Measurements from ENCODE around the gene CACNG7.
"Not testable (repeated sequence)": the region's sequence is repeated elsewhere in the genome, so short reads cannot be mapped to it uniquely, and the experiment has no call there.

Gene CACNG7

DNA sequence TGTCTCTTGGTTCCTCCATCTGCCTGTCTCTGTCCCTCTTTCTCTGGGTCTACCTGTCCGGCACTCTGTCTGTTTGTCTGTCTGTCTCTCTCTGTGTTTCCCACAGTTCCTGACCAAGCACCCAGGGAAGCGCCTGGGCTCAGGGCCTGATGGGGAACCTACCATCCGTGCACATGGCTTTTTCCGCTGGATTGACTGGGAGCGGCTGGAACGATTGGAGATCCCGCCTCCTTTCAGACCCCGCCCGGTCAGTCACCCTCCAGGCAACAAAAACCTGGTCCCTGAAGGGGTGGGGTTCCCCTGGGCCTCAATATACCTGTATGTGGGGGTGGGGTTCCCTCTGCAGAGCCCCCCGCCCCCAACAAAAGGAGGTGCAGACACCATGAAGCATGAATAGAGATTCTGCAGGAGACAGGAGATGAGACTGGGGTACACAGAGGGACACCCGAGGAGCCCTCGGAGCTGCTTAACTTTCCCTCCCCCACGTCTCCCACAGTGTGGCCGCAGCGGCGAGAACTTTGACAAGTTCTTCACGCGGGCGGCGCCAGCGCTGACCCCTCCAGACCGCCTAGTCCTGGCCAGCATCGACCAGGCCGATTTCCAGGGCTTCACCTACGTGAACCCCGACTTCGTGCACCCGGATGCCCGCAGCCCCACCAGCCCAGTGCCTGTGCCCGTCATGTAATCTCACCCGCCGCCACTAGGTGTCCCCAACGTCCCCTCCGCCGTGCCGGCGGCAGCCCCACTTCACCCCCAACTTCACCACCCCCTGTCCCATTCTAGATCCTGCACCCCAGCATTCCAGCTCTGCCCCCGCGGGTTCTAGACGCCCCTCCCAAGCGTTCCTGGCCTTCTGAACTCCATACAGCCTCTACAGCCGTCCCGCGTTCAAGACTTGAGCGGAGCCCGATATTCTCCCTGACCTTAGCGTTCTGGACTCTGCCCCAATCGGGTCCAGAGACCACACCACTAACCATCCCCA is 2.6 kb upstream of the CACNG7 start:
- peak; percentile 69 for DNase-seq

DNA sequence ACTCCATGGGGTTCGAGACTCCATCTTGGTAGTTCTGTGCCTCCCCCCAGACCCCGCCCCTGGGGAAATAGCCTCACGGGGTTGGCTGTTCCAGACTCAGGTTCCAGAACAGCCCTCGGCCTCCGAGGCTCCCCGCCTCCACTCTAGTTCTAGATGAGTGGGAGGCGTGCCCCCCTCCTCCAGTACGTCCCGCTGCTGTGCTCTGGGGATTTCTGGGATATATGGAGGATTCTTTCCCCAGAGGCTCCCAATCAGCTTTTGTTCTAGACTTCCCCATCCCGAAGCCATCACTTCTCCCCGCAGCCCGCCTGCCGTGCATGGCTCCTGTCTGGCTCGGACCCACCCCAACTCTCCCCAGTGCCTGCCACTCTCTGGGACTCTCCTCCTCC is 1.9 kb upstream of the CACNG7 start:
- no peak for DNase-seq

DNA sequence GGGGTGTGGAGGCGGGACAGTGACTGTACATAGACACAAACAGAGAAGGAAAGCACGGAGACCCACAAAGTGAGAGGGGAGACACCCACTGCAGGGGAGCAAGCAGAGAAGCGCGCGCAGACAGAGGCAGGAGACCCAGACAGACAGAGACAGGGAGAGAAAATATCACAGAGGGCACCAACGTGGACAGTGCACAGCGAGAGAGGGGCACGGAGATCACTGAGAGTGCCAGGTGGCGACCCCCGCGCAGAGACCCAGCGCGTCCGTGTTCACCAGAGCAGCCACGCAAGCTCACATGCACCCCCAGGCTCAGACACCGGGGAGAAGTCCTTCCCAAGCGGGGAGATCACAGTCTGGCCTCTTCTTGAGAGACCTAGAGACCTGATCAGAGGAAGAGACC is 1.4 kb upstream of the CACNG7 start:
- DNase-seq: no peak

DNA sequence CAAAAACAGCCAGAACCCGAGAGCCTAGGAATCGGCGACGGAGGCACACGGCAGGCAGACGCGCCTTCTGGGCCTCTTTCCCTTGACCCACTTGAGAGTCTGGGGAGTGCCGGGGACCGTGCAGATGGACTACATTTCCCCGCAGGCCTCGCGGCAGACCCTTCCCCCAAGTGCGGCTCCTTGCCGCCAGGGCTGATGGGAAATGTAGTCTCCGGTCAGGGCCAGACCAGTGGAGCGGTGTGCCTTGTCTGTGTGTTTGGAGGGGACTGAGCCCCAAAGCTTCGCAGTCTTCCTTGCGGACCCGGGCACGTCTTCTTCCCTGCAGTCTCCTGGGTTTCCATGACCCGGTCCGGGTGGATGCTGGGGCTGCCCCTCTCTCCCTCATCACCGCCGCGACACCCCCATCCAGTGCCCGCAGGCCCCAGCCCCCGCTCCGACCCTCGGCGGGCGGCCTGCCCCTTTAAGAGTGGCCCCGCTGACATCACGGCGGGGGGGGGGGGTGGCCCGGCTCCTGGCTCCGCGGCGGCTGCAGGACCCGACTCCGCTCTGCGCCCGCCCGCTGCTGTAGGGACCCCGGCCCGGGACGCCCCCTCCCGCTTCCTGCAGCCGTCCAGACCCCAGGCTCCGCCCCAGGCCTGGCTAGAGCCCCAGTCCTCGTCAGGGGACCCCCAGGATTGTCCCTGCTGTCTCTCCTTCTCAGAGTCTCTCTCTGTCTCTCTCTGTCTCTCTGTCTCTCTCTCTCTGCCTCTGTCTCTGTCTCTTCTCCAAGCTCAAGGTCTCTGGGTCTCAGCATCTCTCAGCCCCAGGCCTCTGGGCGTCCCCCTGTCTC is 758 bp upstream of the CACNG7 start:
- peak; percentile 47 for DNase-seq

DNA sequence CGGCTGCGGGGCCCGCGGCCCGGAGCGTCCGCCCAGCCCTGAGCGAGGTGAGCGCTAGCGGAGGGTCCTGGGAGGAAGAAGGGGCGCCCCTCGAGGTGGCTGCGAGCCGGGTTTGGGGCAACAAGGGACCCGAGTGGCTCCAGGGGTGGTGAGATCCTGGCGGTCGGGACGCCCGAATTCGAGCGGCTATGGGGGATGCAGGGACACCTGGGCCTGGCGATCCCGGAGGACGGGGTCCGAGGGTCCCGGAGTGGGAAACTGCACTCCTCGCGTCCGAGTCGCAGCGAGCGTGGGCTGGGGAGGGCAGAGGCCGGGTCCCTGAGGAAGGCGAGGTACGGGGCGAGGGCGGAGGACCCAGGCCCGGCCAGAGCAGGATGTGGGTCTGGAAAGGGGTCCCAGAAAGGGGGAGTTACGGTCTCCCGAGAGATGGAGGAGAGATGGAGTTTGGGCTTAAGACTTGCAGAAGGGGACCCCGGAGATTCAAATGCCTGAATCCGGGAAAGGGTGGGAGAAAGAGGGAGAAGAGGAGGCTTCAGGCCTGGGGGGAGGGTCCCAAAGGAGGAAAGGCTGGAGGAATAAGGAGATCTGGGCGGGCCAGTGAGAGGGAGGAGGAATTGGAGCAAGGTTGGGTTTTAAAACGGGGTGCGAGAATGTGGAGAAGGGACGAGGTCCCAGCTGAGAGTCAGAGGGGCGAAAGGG is 542 bp downstream of the CACNG7 start:
- no peak for DNase-seq

DNA sequence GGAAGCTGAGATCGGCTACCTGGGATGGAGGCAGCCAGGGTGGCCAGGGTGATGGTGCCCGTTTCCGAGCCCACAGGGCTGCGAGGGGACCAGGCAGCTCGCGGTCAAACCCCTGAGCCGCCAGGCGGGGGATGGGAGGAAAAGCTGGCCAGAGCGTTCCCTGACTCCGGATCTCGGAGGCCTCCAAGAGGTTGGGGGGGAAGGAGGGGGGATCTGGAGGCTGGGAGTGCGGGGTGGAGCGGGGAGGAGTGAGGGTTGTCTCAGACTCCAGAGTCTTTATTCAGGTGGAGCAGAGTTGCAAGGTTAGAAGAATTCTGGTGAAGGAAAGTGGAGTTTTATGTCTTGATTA is 1.1 kb downstream of the CACNG7 start:
- DNase-seq: no peak

DNA sequence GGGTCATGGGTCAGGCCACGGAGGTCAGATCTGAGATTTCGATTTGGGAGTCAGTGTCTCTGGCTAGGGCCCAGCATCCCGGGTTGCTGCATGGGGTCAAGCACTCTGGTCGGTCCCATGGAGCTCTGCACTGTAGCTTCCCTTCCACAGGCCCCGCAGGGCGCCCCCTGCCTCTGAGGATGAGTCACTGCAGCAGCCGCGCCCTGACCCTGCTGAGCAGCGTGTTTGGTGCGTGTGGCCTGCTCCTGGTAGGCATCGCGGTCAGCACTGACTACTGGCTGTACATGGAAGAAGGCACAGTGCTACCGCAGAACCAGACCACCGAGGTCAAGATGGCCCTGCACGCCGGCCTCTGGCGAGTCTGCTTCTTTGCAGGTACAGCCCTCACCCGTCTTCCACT is 3.6 kb downstream of the CACNG7 start:
- DNase-seq: no peak

DNA sequence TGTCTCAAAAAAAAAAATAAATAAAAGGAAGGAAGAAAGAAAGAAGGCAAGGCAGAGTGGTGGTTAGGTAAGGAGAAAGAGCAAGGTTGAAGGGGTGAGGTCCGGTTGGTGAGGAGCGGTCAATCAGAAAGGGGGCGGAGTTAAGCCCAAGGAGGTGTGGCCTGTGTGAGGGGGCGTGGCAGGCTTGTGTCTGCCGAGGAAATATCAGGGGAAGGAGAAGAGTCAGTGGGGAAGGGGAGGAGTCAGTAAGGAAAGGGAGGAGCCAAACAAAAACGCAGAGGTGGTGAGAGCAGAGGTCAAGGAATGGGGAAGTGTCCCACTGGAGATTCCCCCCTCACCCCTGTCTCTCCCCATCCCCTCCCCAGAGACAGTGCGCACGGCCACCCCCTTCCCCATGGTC is 5.9 kb downstream of the CACNG7 start:
- DNase-seq: no peak

DNA sequence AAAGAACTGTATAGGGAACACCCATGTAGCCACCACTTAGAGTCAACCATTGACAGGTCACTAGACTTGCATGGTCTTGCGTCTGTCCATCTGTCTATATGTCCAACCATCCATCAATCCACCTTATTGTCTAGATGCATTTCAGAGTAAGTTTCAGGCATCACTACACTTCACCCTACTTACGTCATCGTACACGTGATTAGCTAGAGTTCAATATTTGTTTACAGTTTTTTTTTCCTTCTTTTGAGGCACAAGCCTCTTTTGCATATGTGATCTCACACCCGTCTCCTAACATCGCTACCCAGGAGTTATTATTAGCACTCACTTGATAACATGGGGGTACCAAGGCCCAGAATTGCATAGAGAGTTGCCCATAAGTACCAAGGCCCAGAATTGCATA is 6.9 kb downstream of the CACNG7 start:
- no peak for DNase-seq

DNA sequence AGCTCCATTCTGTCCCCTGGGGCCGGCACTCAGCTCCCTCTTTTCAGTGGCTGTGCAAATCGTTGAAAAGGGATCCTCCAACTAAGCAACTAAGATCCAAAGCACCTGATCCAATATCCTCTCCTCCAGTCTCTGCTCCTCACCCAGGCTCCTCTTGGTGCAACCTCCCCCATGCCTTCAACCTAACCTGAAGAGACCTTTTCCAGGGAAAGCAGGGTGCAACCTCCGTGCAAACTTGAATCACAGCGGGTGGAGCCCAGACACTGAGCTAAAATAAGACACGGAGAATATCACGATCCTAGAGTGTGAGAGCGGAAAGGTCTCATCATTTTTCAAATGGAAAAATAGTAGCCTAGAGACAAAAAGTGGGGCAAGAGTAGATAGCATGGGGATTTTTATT is 8.3 kb downstream of the CACNG7 start:
- DNase-seq: no peak

DNA sequence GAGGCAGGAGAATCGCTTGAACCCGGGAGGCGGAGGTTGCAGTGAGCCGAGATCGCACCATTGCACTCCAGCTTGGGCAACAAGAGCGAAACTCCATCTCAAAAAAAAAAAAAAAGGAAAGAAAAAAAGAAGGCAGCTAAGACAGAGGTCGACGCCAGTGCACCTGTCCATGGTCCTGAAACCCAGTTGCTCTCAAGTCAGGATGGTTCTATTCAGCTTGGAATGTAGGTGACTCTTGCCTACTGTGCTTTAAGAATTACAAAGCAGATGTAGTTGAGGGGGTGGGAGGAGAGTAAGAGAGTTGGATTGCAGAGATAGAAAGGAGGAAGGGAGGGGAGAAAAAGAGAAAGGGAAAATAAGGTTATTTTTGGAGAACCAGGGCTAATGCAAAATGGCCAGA is 18.7 kb downstream of the CACNG7 start:
- peak; percentile 23 for DNase-seq

DNA sequence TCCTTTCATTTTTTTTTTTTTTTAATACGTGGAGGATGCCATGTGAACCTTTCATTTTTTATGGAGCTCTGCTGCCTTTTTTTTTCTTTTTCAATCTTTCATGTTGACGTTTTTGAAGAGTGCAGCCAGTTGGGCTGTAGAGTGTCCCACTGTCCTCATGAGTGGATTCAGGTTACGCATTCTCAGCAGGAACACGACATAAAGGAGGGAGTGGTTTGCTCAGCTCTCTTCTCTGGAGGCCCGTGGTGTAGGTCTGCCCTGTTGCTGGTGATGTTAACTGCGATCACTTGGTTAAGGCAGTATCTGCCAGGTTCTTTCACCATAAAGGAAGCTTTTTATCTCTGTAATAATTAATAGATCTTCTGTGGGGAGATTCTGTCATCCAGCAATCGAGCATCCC is 27.0 kb downstream of the CACNG7 start:
- no peak for DNase-seq

DNA sequence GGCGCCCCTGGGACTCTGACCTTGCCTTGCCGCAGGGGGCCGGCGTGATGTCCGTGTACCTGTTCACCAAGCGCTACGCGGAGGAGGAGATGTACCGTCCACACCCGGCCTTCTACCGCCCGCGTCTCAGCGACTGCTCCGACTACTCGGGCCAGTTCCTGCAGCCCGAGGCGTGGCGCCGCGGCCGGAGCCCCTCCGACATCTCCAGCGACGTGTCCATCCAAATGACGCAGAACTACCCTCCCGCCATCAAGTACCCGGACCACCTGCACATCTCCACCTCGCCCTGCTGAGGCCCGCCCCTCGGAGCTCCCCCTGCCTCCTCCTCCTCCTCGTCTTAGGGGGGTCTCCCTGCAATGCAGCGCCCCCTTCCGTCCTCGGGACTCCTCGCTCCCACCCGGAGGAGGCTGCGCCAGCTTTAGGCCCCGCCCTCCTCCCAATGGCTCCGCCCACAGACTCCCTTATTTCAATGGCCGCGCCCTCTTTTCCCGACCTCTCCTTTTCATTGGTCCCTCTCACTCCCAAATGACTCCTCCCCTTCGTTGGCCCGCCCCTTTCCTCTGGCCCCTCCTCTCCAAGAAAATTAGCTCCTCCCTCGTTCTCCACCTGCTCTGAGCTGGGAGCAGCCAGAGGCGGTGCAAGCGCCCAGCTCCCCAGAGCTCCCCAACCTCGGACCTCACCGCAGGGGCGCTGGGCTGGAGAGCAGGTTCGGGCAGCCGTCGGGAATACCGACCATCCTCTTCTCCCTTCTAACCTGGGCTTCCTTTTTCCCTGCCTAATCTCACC is 33.1 kb downstream of the CACNG7 start:
- no peak for DNase-seq

DNA sequence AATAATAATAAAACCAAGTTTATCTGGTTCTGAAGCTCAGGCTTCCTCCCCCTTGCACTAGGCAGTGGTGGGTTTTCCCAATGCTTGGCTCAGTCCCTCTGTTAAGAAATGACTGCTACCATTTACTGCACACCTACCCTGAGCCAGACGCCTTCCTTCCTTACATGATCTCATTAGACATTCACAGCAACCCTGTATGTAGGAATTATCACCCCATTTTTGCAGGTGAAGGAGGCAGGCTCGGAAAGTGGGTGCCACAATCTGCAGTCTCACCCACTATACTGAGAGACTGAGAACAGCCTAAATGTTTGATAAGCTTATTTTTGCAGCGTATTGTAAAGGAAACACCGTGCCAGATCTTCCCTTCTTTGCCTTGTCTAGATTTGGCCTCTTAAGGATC is 35.3 kb downstream of the CACNG7 start:
- DNase-seq: no peak

DNA sequence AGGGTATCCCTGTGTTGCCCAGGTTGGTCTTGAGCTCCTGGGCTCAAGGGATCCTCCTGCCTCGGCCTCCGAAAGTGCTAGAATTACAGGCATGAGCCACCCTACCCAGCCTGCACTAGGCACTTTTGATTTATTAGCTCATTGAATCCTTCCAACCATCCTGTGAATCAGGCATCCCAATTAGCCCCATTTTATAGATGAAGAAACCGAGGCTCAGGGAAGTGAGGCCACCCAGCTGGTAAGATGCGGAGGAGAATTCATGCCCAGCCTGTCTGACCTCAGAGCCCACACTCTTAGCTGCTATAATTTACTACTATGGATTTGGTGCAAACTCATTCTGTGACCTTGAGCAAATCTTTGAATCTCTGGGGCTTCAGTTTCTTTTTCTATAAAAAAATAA is 35.9 kb downstream of the CACNG7 start:
- DNase-seq: no peak

DNA sequence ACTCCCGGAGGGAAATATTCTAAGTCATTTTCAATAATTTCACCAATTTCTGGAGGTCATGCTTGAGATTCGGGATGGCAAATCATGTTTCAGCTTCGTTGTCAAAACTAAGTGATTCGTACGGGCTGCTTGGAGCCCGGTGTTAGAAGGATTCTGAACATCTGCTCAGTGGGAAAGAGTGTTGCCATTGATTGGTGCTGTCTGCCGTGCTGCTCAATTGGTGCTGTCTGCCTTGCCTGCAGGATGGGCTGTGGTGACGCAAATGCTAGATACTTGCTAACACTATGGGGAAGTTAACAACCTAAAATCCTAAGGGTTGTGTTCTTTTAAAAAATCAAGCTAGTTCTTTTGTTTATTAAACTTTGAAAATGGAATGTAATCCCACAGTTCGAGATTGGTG is 36.4 kb downstream of the CACNG7 start:
- DNase-seq: no peak

DNA sequence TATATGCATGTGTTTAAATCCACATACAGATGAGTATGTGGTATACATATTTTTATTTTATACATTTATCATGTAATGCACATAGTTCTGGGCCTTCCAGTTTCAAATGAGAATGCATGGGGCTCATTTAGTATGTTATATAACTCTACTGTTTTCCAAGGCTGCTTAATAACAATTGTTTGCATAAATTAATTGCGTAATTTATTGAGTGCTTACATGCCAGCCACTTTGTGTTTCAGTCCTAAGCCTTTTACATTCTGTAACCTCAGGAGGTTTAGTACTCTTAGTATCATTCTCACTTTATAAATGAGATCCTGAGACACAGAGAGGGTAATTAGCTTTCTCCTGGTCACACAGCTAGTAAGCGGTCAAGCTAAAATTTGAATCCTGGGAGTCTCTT is 36.9 kb downstream of the CACNG7 start:
- no peak for DNase-seq

DNA sequence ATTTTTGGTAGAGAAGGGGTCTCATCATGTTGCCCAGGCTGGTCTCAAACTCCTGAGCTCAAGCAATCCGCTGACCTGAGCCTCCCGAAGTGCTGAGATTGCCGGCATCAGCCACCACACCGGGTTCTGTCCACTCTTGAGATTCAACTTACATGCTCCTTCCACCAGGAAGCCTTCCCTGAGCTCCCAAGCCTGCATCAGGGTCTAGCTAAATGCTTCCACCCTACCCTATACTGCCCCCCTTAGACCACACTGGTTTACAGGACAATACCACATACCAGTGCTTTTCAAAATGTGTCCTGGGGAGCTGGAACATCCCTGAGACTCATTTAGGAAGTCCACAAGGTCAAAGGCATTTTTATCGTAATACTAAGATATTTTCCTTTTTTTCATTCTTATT is 38.5 kb downstream of the CACNG7 start:
- no peak for DNase-seq

DNA sequence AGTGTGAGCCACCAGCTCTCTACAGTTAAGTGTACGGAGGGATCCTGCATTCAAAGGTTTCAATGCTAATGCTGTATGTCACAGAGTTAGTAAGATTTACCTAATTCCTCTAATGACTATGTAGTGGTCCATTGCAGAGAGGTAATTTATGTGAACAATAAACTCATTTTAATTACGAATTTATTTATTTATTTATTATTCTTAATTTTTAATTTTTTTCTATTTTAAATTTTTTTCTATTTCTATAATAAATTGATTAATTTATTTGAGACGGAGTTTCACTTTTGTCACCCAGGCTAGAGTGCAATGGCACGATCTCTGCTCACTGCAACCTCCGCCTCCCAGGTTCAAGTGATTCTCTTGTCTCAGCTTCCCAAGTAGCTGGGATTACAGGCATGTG is 39.5 kb downstream of the CACNG7 start:
- DNase-seq: not testable (repeated sequence)

DNA sequence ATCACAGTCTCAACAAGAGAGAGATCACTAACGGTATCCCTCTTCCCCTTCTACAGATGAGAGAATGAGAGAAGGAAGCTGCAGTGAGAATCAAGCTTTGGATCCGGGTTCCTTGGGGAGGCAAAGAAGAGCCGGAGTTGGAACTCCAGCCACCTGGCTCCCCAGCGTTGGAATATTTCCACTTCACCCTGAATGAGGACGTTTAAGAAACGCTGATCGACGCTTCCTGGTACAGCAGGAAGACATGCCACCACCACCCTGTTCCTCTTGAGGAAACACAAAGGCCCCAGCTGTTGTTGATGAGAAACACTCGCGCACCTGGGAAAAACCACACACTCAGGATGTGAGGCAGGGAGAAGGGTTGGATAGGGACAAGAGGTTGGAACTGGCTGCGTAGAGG is 42.4 kb downstream of the CACNG7 start:
- DNase-seq: no peak

DNA sequence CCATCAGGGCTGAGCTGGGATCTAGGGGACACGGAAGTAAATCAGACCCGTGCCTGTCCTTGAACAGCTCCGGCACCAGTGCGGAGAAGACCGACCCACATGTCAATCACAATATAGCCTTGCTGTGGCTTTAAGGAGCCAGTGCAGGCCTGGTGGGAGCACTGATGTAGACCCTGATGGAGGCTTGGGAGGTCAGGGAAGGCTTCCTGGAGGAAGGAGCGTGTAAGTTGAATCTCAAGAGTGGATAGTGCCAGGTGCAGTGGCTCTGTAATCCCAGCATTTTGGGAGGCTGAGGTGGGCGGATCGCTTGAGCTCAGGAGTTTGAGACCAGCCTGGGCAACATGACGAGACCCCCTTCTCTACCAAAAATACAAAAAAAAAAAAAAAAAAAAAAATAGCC is 42.9 kb downstream of the CACNG7 start:
- DNase-seq: no peak

DNA sequence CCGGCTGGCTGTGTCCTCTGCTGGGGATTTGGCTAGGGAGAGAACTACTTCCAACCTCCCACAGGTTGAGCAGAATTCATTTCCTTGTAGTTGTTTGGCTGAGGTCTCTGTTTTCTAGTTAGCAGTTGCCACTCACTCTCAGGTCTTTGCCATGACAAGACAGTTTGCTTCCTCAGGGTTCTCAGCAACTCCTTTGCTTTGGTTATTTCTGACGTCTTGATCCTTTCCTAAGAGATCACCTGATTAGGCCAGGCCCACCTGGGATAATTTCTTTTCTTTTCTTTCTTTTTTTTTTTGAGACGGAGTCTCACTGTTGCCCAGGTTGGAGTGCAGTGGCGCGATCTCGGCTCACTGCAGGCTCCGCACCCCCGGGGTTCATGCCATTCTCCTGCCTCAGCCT is 44.3 kb downstream of the CACNG7 start:
- no peak for DNase-seq
